Measurements from ENCODE around the gene TIPARP.

GRCh38 chr3:156720826-156721225, 46.4 kb downstream of the TIPARP start:
- TF ChIP-seq RCOR1 (IDR thresholded peaks at IDR 0.05; ENCODE audit: low read length) (no peak), TAF1 (IDR thresholded peaks at IDR 0.05; ENCODE audit: borderline replicate concordance, low read depth, low read length) (no peak), CTCF (IDR thresholded peaks at IDR 0.05) (no peak), RFX5 (IDR thresholded peaks at IDR 0.05; ENCODE audit: low read length) (no peak), GABPA (IDR thresholded peaks at IDR 0.05; ENCODE audit: low read depth) (no peak), TCF12 (IDR thresholded peaks at IDR 0.05) (no peak), YY1 (IDR thresholded peaks at IDR 0.05; ENCODE audit: low read depth) (no peak), POLR2AphosphoS5 (IDR thresholded peaks at IDR 0.05; ENCODE audit: low read depth, low read length) (no peak), SMC3 (IDR thresholded peaks at IDR 0.05; ENCODE audit: low read depth, low read length) (no peak), ELF1 (IDR thresholded peaks at IDR 0.05) (no peak), REST (IDR thresholded peaks at IDR 0.05; ENCODE audit: low read depth, low read length) (no peak)

All from SK-N-SH (cell line).